Measurements from ENCODE around the gene AGAP1. TPM values are rescaled to one million over a fixed set of nuclear protein-coding genes. Genes with fewer than 3 reads are reported as not detected.

Gene AGAP1
- total RNA-seq, 1 experiment from 2014 or later: 25.8 TPM

GRCh38 chr2:235757212-235757611 is 263.4 kb downstream of the AGAP1 start:
- Mint-ChIP-seq H3K27me3 (ENCODE audit: low read depth) (no peaks in the 10 kb centered on the region; the same call in 1 of the 2 replicates), H3K4me1 (peaks cover 25 to 38% of the 10 kb centered on the region in 2 experiments), H3K4me3 (no peak overlapping the region), H3K9me3 (no peaks in the 10 kb centered on the region), H3K36me3 (ENCODE audit: insufficient read depth in 1 of 3, low read depth in 3 of 3) (peaks cover 2 to 3% (median 2%) of the 10 kb centered on the region in 3 experiments; a peak in 6 of 7 replicates), H3K27ac (no peak overlapping the region)
- H4K91ac ChIP-seq (ENCODE audit: insufficient read length, low read depth, low read length): no peak overlapping the region
- no peak overlapping the region for H3T11ph ChIP-seq (ENCODE audit: low read length)
- no peak overlapping the region for H3K14ac ChIP-seq (ENCODE audit: insufficient read depth, low read length)
- H2BK120ac ChIP-seq (ENCODE audit: low read depth, low read length, poor library complexity, severe bottlenecking): no peak overlapping the region
- no peak for TF ChIP-seq CTCF (conservative IDR thresholded peaks at IDR 0.05)
- no peaks in the 10 kb centered on the region for H3K9me3 ChIP-seq (ENCODE audit: control insufficient read depth, low read depth, low read length)
- no peak overlapping the region for H4K5ac ChIP-seq (ENCODE audit: insufficient read length, low read depth, low read length)
- no peak overlapping the region for H2BK5ac ChIP-seq (ENCODE audit: insufficient read length, low read length)
- H2BK15ac ChIP-seq (ENCODE audit: low read depth, low read length): no peak overlapping the region
- no peaks in the 10 kb centered on the region; the same call in 1 of the 2 replicates for H3K4me1 ChIP-seq (ENCODE audit: insufficient read depth, low read length)
- no peak overlapping the region for H4K8ac ChIP-seq (replicated peaks; ENCODE audit: insufficient read length, low read depth, low read length)
- DNase-seq: no peak
- no peak overlapping the region for H2AK5ac ChIP-seq (ENCODE audit: insufficient read length, low read length)
- H3K18ac ChIP-seq (ENCODE audit: insufficient read length, low read depth, low read length): no peak overlapping the region
- no peaks in the 10 kb centered on the region for H3K23me2 ChIP-seq (ENCODE audit: insufficient read length, low read depth, low read length, poor library complexity, severe bottlenecking)
- no peak overlapping the region for H3K4ac ChIP-seq (ENCODE audit: low read depth, low read length)
- no peak overlapping the region for H2BK12ac ChIP-seq (ENCODE audit: insufficient read length, low read depth, low read length)
- H3K4me2 ChIP-seq (ENCODE audit: insufficient read depth, insufficient read length, low read length): no peak overlapping the region
- no peak overlapping the region for H2BK20ac ChIP-seq (ENCODE audit: low read depth, low read length, poor library complexity, severe bottlenecking)
- H2AFZ ChIP-seq (ENCODE audit: low read length): no peak overlapping the region
- no peaks in the 10 kb centered on the region for H4K20me1 ChIP-seq (ENCODE audit: control insufficient read depth, insufficient read depth, insufficient read length)
- no peak overlapping the region for H3K56ac ChIP-seq (ENCODE audit: insufficient read length, low read depth, low read length)
- H3K79me2 ChIP-seq (ENCODE audit: insufficient read depth, low read length): no peaks in the 10 kb centered on the region
- H3K79me1 ChIP-seq (ENCODE audit: insufficient read depth, low read depth, low read length, poor library complexity, severe bottlenecking): no peaks in the 10 kb centered on the region
- H3K27ac ChIP-seq (ENCODE audit: insufficient read length, low read depth, low read length): no peak overlapping the region
- no peaks in the 10 kb centered on the region for H3K27me3 ChIP-seq (ENCODE audit: insufficient read depth, low read length)
- H3K9ac ChIP-seq (ENCODE audit: extremely low read depth, insufficient read length, low read length): no peak overlapping the region
- no CpG with 5 or more reads among the region's 6 CpGs for WGBS (ENCODE audit: extremely low coverage, insufficient read length, low lambda C conversion rate)
- H3K23ac ChIP-seq (ENCODE audit: insufficient read length, low read depth, low read length): no peak overlapping the region

All from H9 (cell line).